Urinary bladder (tissue), 4 donors: ENCODE measurements around the gene PSRC1. TPM values are rescaled to one million over a fixed set of nuclear protein-coding genes. Genes with fewer than 3 reads are reported as not detected.
A peak's percentile ranks its signal among the peaks of the same experiment; 100 is the strongest.

Source experiments
- DNase-seq: peaks from one replicate; pipeline ENCODE4 v3.0.0-alpha.2; 2015; ENCODE audit errors: extremely low spot score
- H3K27ac ChIP-seq: one replicate; pipeline ENCODE4 v1.5.1; 2013; ENCODE audit warnings: low read depth, mild to moderate bottlenecking, moderate library complexity
- H3K36me3 ChIP-seq: one replicate; pipeline ENCODE4 v1.6.1; 2013; ENCODE audit warnings: mild to moderate bottlenecking, moderate library complexity; ENCODE audit not compliant: insufficient read depth
- H3K4me1 ChIP-seq: one replicate; pipeline ENCODE4 v1.6.1; 2013; ENCODE audit warnings: mild to moderate bottlenecking, moderate library complexity; ENCODE audit not compliant: insufficient read depth
- H3K4me3 ChIP-seq: one replicate; pipeline ENCODE4 v1.5.1; 2013; ENCODE audit warnings: low read depth, low read length
- WGBS: extraction: QIAGEN DNeasy Blood & Tissue Kit; methylation state at CpG from one replicate; pipeline ENCODE4 v1.1.7; 2013; 5-methylcytosine and 5-hydroxymethylcytosine counted together
- polyA plus RNA-seq: library from polyadenylated mRNA; stranded (reverse); fragments of 200-250 nt; gene quantifications from one replicate; pipeline ENCODE4 v1.2.3, GENCODE V29; 2013
- total RNA-seq: library from RNA; depleted of rRNA; stranded (reverse); fragments of >200 nt; gene quantifications from one replicate; pipeline ENCODE4 v1.2.3, GENCODE V29; 2014
- donor health status: healthy with polysubstance abuse.
- donor health status: healthy.

Gene PSRC1
- total and polyA plus RNA-seq, 2 donors: 5.3 to 6.5 TPM

DNA sequence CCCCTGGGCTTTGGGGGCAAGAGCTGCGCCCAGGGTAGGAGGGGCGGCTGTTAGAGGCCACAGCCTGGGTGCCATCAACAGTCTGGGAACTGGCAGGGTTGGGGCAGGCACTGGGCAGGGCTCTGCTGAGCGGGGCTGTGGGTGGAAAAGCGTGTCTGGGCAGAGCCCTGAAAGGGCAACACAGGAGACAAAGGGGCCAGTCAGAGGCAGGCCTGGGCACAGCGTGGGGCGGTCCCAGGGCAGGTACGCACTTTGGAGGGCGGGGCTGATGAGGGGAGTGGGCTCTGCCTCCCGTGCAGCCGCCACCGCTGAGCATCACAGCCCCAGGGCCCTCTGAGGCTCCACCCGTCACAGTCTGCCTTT lies 19.7 kb downstream of the PSRC1 start:
- no peaks in the 10 kb centered on the region for H3K36me3 ChIP-seq
- no peak overlapping the region for H3K4me3 ChIP-seq
- 75% methylated on average over 12 of the region's 12 CpGs for WGBS
- no peaks in the 10 kb centered on the region for H3K4me1 ChIP-seq
- DNase-seq: peak; percentile 26
- H3K27ac ChIP-seq: no peak overlapping the region

- DNase-seq: no peak
- 81% methylated on average over 22 of the region's 22 CpGs for WGBS
- Histone ChIP-seq H3K36me3 (no peaks in the 10 kb centered on the region), H3K4me3 (no peak overlapping the region), H3K27ac (no peak overlapping the region), H3K4me1 (no peaks in the 10 kb centered on the region)
Observed at GRCh38 chr1:109262231-109263055, 20.5 kb downstream of the PSRC1 start.

GRCh38 chr1:109261578-109261977 lies 21.4 kb downstream of the PSRC1 start:
- Histone ChIP-seq H3K36me3 (no peaks in the 10 kb centered on the region), H3K4me3 (no peak overlapping the region), H3K4me1 (no peaks in the 10 kb centered on the region), H3K27ac (no peak overlapping the region)
- WGBS: 88% methylated on average over 6 of the region's 6 CpGs
- DNase-seq: no peak

GRCh38 chr1:109261006-109261405 lies 21.9 kb downstream of the PSRC1 start:
- H3K36me3 ChIP-seq: no peaks in the 10 kb centered on the region
- no peaks in the 10 kb centered on the region for H3K4me1 ChIP-seq
- 92% methylated on average over 16 of the region's 16 CpGs for WGBS
- H3K27ac ChIP-seq: no peak overlapping the region
- H3K4me3 ChIP-seq: no peak overlapping the region
- DNase-seq: no peak

- no peak for DNase-seq
- H3K36me3 ChIP-seq: no peaks in the 10 kb centered on the region
- no peaks in the 10 kb centered on the region for H3K4me1 ChIP-seq
- WGBS: 70% methylated on average over 7 of the region's 7 CpGs
- no peak overlapping the region for H3K4me3 ChIP-seq
- no peak overlapping the region for H3K27ac ChIP-seq
Observed at GRCh38 chr1:109259674-109260557, 23.0 kb downstream of the PSRC1 start.

GRCh38 chr1:109258481-109259466 lies 24.2 kb downstream of the PSRC1 start:
- Histone ChIP-seq H3K4me3 (no peak overlapping the region), H3K27ac (no peak overlapping the region), H3K4me1 (no peaks in the 10 kb centered on the region), H3K36me3 (no peaks in the 10 kb centered on the region)
- WGBS: 94% methylated on average over 69 of the region's 69 CpGs
- no peak for DNase-seq

DNA sequence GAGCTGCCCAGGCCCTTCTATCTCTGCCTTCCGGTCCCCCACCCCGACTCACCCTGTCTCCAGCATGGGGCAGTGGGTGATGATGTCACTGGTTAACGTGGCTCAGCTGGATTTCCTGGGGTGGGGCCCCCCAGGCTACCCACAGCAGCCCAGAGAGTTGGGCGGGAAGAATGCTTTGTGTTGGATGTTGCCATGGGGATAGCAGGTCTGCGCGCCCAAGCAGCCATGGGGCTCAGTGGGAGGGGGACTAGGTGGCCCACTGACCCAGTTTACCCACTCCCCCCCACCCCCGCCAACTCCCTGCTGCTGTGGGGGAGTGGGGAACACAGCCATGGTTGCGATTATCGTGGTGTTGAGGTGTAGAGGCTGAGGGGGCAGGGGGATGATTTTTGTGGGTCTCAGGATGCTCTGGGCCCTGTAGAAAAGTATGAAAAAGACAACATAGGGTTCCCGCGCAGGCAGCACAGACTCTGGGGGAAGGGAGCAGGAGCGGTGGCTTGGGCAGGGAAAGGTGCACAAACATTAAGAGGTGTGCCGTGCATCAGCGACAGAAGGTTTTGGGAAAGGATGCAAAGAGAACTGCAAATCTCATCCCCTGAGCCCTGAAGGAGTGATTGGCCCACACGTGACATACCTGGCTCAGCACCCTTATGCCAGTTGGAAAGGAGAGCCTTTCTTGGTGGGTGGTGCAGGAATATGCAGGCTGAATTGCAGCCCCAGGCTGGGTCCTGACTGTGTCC lies 25.1 kb downstream of the PSRC1 start:
- Histone ChIP-seq H3K4me3 (no peak overlapping the region), H3K36me3 (no peaks in the 10 kb centered on the region), H3K27ac (no peak overlapping the region), H3K4me1 (no peaks in the 10 kb centered on the region)
- 76% methylated on average over 15 of the region's 15 CpGs for WGBS
- no peak for DNase-seq

GRCh38 chr1:109256971-109257681 lies 25.8 kb downstream of the PSRC1 start:
- Histone ChIP-seq H3K36me3 (no peaks in the 10 kb centered on the region), H3K4me3 (no peak overlapping the region), H3K27ac (no peak overlapping the region), H3K4me1 (no peaks in the 10 kb centered on the region)
- no peak for DNase-seq
- WGBS: 91% methylated on average over 5 of the region's 5 CpGs

DNA sequence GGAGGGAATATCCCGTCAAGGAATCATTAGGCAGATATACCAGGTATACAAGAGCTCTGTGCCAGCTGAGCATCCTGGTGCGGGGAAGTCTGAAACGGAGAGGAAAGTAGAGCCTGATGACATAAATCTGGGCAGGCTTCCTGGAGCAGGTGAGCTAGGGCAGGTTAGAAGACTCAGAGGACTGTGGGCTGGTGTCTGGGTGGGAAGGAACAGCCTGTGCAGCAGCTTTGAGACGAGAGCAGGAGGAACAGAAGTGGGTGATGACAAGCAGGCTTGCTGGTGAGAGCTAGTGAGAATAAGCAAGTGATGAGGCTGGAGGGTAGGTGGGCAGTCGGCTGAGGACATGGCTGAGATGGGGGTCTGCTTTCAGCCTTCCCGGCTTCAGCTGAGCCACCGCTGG lies 26.9 kb downstream of the PSRC1 start:
- WGBS: 78% methylated on average over 7 of the region's 7 CpGs
- no peaks in the 10 kb centered on the region for H3K36me3 ChIP-seq
- H3K27ac ChIP-seq: no peak overlapping the region
- no peaks in the 10 kb centered on the region for H3K4me1 ChIP-seq
- no peak for DNase-seq
- no peak overlapping the region for H3K4me3 ChIP-seq

GRCh38 chr1:109255678-109256077 lies 27.3 kb downstream of the PSRC1 start:
- Histone ChIP-seq H3K4me1 (no peaks in the 10 kb centered on the region), H3K36me3 (no peaks in the 10 kb centered on the region), H3K27ac (no peak overlapping the region), H3K4me3 (no peak overlapping the region)
- WGBS: 93% methylated on average over 5 of the region's 5 CpGs
- DNase-seq: no peak

- Histone ChIP-seq H3K27ac (no peak overlapping the region), H3K4me1 (no peaks in the 10 kb centered on the region)
- 53% methylated on average over 15 of the region's 15 CpGs for WGBS
Observed at GRCh38 chr1:109255097-109255651, 27.8 kb downstream of the PSRC1 start.

DNA sequence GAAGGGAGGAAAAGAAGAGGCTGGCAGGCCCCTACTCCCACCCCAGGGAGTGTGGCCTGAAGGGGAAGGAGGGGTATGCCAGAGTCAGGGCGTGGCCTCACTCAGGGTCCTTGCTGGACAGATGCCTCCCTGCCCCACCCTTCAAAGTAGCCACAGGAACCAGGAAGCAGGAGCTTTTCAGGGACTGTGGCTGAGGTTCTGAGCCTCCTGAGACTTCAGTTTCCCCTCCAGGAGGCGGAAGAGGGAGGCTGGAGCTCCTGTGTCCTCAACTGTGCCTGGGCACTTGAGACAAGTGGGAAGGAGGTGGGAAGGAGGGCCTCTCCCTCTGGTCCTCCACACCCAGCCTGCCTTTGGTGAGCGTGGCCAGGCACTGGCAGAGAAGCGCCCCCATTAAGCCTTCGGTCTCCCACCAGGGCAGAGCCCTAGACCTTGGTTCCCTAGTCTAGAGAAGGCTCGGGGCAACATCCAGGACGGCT lies 28.3 kb downstream of the PSRC1 start:
- DNase-seq: no peak
- H3K4me3 ChIP-seq: no peak overlapping the region
- no peaks in the 10 kb centered on the region for H3K4me1 ChIP-seq
- H3K36me3 ChIP-seq: no peaks in the 10 kb centered on the region
- no peak overlapping the region for H3K27ac ChIP-seq
- 85% methylated on average over 7 of the region's 7 CpGs for WGBS

More at GRCh38 chr1:109255097-109255651, 27.8 kb downstream of the PSRC1 start:
- H3K36me3 ChIP-seq: no peaks in the 10 kb centered on the region
- no peak overlapping the region for H3K4me3 ChIP-seq
- no peak for DNase-seq
